DND-41 (cell line): ENCODE data around the gene LEF1.

Source experiments
- ATAC-seq: fragments of 200-7000 bp; cut with Tn5 transposase; 3 replicates; pipeline ENCODE4 v1.9.1; 2021; ENCODE audit warnings: low read depth; ENCODE audit not compliant: insufficient read depth
- DNase-seq: peaks from one replicate; pipeline ENCODE4 v3.0.0-alpha.2; 2020
- H2AFZ ChIP-seq: 2 replicates; pipeline ENCODE4 v1.6.0; 2012; ENCODE audit warnings: low read depth, low read length
- H3K27ac ChIP-seq: 2 replicates; pipeline ENCODE4 v1.5.1; 2012; ENCODE audit warnings: low read length, inconsistent platforms
- H3K27me3 ChIP-seq: fragments of 200-600 bp; sonication (generic); 2 replicates; pipeline ENCODE4 v1.6.0; 2012; ENCODE audit warnings: low read length, mild to moderate bottlenecking, inconsistent platforms; ENCODE audit not compliant: insufficient read depth, poor library complexity
- H3K36me3 ChIP-seq: 2 replicates; pipeline ENCODE4 v1.5.1; 2012; ENCODE audit warnings: low read length, inconsistent platforms; ENCODE audit not compliant: insufficient read depth
- H3K4me1 ChIP-seq: 2 replicates; pipeline ENCODE4 v1.5.1; 2012; ENCODE audit warnings: mild to moderate bottlenecking, low read length; ENCODE audit not compliant: insufficient read depth
- H3K4me2 ChIP-seq: 2 replicates; pipeline ENCODE4 v1.6.0; 2012; ENCODE audit warnings: mild to moderate bottlenecking, moderate library complexity, low read length, inconsistent platforms; ENCODE audit not compliant: insufficient read depth
- H3K4me3 ChIP-seq, 2 experiments: fragments of 200-600 bp in 1 of 2; shearing (Covaris generic) in 1 of 2; 2 replicates each; pipeline ENCODE4 v1.5.1; 2012 to 2016; ENCODE audit warnings: inconsistent platforms in 2 of 2, low read length in 2 of 2, mild to moderate bottlenecking in 2 of 2, low read depth in 1 of 2, moderate library complexity in 1 of 2
- H3K79me2 ChIP-seq: 2 replicates; pipeline ENCODE4 v1.6.0; 2012; ENCODE audit warnings: low read length, inconsistent platforms; ENCODE audit not compliant: insufficient read depth
- H3K9ac ChIP-seq: 2 replicates; pipeline ENCODE4 v1.6.0; 2012; ENCODE audit warnings: low read depth, mild to moderate bottlenecking, inconsistent platforms, low read length, moderate library complexity
- H3K9me3 ChIP-seq: 2 replicates; pipeline ENCODE4 v1.5.1; 2012; ENCODE audit warnings: low read length, moderate library complexity, mild to moderate bottlenecking, inconsistent platforms; ENCODE audit not compliant: insufficient read depth, severe bottlenecking
- H4K20me1 ChIP-seq: 2 replicates; pipeline ENCODE4 v1.6.0; 2012; ENCODE audit warnings: low read length; ENCODE audit not compliant: insufficient read depth
- EZH2 ChIP-seq: IDR thresholded peaks from 3 replicates; pipeline ENCODE4 v1.6.1; 2012; ENCODE audit warnings: borderline replicate concordance, low read depth, mild to moderate bottlenecking, moderate library complexity, low read length, inconsistent platforms; ENCODE audit not compliant: severe bottlenecking
- TF ChIP-seq, protein P1 (sequence below): IDR thresholded peaks from 2 replicates; pipeline ENCODE4 v1.5.1; 2012; ENCODE audit warnings: borderline replicate concordance, low read length, moderate library complexity, mild to moderate bottlenecking; ENCODE audit not compliant: poor library complexity, severe bottlenecking; ENCODE audit errors: extremely low read depth

LEF1 gene

DNA sequence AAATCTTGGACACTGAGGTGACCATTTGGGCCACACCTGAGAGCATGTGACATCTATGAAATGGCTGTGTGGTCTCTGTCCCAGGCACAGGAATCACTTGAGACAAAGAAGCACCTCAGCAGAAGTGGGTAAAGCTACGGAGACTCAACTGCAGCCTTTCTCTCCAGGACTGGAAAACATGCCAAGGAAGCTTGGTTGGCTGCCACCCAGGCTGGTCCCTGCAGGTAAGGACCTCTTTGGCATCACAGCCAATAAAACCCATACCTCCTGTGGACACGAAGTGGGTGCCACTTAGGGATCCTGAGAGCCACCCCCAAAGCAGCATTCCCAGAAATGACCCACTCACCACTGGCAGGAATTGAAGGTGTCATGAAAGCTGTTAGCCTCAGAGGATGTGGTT is 74.6 kb downstream of the LEF1 start:
- no peak overlapping the region for H3K9ac ChIP-seq
- H3K27me3 ChIP-seq = no peaks in the 10 kb centered on the region
- H3K27ac ChIP-seq = peak overlapping the region; percentile 47
- peaks cover 30% of the 10 kb centered on the region for H3K4me1 ChIP-seq
- H3K4me3 ChIP-seq = no peak overlapping the region
- peaks cover 88% of the 10 kb centered on the region for H4K20me1 ChIP-seq
- no peak for TF ChIP-seq EZH2
- TF ChIP-seq, protein P1, sequence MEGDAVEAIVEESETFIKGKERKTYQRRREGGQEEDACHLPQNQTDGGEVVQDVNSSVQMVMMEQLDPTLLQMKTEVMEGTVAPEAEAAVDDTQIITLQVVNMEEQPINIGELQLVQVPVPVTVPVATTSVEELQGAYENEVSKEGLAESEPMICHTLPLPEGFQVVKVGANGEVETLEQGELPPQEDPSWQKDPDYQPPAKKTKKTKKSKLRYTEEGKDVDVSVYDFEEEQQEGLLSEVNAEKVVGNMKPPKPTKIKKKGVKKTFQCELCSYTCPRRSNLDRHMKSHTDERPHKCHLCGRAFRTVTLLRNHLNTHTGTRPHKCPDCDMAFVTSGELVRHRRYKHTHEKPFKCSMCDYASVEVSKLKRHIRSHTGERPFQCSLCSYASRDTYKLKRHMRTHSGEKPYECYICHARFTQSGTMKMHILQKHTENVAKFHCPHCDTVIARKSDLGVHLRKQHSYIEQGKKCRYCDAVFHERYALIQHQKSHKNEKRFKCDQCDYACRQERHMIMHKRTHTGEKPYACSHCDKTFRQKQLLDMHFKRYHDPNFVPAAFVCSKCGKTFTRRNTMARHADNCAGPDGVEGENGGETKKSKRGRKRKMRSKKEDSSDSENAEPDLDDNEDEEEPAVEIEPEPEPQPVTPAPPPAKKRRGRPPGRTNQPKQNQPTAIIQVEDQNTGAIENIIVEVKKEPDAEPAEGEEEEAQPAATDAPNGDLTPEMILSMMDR = no peak
- no peaks in the 10 kb centered on the region for H3K9me3 ChIP-seq
- H3K79me2 ChIP-seq = peaks cover 100% of the 10 kb centered on the region
- DNase-seq (no peak), ATAC-seq (no peak)
- H2AFZ ChIP-seq = no peak overlapping the region
- H3K4me2 ChIP-seq = no peak overlapping the region
- peaks cover 94% of the 10 kb centered on the region for H3K36me3 ChIP-seq

DNA sequence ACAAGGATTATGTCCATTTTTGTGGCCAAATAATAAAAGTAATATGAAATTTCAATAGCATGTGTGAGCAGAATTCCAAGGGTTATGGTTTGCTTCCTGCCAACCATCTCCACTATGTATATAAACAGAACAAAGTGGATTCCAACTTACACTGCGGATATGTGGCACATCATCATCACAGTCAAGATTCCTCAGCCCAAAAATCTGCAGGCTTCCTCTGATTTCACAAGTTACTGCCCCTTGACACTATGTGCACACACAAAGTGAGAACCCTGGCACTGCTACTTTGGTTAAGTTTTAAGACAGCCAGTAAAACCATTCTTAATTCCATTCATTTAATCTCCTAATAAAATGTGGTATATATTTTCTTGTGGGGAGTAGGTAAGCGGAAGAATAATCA is 76.4 kb downstream of the LEF1 start:
- H3K9ac ChIP-seq = no peak overlapping the region
- peaks cover 85% of the 10 kb centered on the region for H4K20me1 ChIP-seq
- H3K27me3 ChIP-seq = no peaks in the 10 kb centered on the region
- no peaks in the 10 kb centered on the region for H3K9me3 ChIP-seq
- TF ChIP-seq, protein P1 = no peak
- no peak for TF ChIP-seq EZH2
- DNase-seq = no peak
- no peak for ATAC-seq
- peaks cover 21% of the 10 kb centered on the region for H3K4me1 ChIP-seq
- H3K4me2 ChIP-seq = no peak overlapping the region
- H3K79me2 ChIP-seq = peaks cover 100% of the 10 kb centered on the region
- no peak overlapping the region for H3K4me3 ChIP-seq
- H2AFZ ChIP-seq = no peak overlapping the region
- H3K36me3 ChIP-seq = peaks cover 94% of the 10 kb centered on the region
- no peak overlapping the region for H3K27ac ChIP-seq

DNA sequence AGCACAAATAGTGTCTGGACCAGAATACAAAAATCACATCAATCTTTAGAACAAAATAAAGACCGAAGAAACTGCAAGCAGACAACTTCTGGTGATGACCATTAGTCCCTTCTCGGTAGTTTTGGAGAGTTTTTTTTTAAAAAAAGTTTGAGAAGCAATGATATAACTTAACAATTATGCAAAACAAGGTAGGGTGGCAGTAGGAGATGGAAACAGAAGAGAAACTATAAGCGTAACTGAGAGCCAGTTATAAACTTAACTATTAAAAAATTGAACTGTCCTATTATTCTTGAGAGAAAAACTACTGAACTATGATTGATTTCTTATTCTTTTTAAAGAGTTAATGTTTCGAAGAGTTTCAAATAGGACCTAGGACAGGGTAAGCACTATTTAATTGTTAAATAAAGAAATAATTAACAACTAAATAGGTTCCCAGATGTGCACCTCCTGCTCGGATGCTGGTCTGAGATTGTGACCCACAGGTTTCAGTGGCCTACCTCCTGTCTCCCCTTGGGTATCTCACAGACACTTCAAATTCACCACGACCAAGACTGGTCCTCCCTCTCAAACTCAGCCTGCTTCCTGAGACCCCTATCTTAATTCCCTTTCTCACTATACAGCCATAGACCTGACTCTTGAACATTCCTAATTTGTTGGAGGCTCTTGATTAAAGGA is 81.3 kb downstream of the LEF1 start:
- H3K79me2 ChIP-seq = peaks cover 100% of the 10 kb centered on the region
- no peak overlapping the region for H3K27ac ChIP-seq
- no peaks in the 10 kb centered on the region for H3K27me3 ChIP-seq
- peaks cover 93% of the 10 kb centered on the region for H3K36me3 ChIP-seq
- peaks cover 56% of the 10 kb centered on the region for H4K20me1 ChIP-seq
- DNase-seq = no peak
- no peaks in the 10 kb centered on the region for H3K4me1 ChIP-seq
- no peak for ATAC-seq
- H3K9ac ChIP-seq = no peak overlapping the region
- H2AFZ ChIP-seq = no peak overlapping the region
- H3K4me2 ChIP-seq = no peak overlapping the region
- H3K9me3 ChIP-seq = no peaks in the 10 kb centered on the region
- no peak overlapping the region for H3K4me3 ChIP-seq
- no peak for TF ChIP-seq EZH2
- TF ChIP-seq, protein P1 = no peak
